Measurements from ENCODE around the gene RNPEP. TPM values are rescaled to one million over a fixed set of nuclear protein-coding genes. Genes with fewer than 3 reads are reported as not detected.

RNPEP gene, protein sequence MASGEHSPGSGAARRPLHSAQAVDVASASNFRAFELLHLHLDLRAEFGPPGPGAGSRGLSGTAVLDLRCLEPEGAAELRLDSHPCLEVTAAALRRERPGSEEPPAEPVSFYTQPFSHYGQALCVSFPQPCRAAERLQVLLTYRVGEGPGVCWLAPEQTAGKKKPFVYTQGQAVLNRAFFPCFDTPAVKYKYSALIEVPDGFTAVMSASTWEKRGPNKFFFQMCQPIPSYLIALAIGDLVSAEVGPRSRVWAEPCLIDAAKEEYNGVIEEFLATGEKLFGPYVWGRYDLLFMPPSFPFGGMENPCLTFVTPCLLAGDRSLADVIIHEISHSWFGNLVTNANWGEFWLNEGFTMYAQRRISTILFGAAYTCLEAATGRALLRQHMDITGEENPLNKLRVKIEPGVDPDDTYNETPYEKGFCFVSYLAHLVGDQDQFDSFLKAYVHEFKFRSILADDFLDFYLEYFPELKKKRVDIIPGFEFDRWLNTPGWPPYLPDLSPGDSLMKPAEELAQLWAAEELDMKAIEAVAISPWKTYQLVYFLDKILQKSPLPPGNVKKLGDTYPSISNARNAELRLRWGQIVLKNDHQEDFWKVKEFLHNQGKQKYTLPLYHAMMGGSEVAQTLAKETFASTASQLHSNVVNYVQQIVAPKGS
- 63.8 and 79.8 TPM in 2 replicates for total RNA-seq

DNA sequence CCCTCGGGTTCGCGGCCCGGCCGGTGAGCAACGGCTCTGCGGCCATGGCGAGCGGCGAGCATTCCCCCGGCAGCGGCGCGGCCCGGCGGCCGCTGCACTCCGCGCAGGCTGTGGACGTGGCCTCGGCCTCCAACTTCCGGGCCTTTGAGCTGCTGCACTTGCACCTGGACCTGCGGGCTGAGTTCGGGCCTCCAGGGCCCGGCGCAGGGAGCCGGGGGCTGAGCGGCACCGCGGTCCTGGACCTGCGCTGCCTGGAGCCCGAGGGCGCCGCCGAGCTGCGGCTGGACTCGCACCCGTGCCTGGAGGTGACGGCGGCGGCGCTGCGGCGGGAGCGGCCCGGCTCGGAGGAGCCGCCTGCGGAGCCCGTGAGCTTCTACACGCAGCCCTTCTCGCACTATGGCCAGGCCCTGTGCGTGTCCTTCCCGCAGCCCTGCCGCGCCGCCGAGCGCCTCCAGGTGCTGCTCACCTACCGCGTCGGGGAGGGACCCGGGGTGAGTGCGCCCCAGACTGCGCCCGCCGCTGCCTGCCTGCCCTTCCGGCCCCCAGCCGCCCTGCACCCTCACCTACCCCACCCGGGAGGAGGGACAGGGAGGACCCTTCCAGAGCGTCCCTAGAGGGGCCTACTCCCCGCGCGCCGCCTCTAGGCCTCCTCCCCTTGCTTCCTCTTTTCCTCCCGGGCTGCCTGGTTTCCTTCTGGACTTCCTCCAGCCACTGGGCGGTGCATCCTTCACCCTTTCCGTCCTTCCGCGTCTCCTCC is at the start of gene RNPEP:
RNPEP (plus strand) TSS at position 26 of the 757 bp plus-strand sequence; CDS start at position 45, 19 bp downstream.

DNA sequence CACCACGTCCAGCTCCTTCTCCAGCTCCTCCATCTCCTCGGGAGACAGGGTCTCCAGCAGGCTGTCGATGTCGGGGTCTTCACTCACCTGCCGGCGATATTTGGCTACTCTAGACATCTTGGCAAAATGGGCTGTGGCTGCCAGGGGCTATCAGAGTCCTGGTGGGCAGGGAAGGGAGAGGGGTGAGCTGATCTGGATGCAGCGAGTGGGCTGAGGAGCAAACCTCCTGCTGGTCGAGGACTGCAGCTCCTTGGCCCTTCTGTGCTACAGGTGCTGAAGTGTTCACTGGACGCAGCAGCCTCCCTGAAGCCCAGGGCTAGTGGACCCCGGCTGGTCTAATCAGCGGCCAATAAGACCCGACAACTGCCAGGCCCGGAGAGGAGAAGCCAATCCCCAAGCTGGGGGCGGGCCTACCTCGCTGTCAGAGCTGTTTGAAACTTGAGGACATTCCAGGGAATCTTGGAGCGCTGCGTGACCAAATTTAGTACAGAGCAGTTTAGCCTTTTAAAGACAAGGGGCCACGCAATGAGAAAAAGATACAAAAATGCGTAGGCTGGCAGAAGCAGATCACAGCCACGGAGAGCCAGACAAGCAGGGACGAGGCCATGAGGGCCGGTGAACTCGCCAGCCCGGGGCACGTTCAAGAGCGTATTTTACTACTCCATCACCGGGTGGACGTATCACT is 36.1 kb upstream of the RNPEP start, which contains the start of gene LMOD1:
LMOD1 (minus strand) TSS at position 325 of the 685 bp plus-strand sequence; CDS start at position 117, 208 bp downstream.

DNA sequence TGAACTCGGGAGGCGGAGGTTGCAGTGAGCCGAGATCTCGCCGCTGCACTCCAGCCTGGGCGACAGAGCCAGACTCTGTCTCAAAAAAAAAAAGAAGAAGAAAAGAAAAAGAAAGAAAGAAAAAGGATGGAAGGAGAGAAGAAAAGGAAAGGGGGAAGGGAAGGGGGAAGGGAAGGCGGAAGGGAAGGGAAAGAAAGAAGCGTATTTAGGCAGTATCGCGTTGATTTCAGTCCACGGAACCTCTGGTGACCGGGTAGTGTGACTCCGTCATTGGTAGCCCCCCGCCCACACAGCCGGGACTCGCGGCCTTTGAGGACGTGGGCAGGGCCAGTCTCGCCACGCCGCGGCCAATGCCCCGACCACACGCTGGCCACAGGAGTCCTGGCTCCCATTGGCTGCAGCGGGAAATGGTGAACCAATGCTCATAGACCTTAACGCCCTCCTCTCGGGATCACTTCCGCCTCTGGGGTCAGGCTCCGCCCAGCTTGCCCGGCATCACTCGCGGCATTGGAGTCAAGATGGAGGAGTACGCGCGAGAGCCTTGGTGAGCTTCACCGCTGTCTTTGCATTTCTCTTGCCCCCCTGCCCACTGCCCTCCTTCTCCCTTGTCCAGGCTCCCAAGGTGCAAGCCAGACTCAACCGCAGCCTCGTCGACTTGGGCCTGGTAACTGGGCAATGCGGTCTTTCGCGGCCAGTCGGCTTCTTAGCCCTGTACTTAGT is 27.3 kb upstream of the RNPEP start, which contains the start of gene TIMM17A:
TIMM17A (plus strand) TSS at position 495 of the 720 bp plus-strand sequence; CDS start at position 519, 24 bp downstream.

DNA sequence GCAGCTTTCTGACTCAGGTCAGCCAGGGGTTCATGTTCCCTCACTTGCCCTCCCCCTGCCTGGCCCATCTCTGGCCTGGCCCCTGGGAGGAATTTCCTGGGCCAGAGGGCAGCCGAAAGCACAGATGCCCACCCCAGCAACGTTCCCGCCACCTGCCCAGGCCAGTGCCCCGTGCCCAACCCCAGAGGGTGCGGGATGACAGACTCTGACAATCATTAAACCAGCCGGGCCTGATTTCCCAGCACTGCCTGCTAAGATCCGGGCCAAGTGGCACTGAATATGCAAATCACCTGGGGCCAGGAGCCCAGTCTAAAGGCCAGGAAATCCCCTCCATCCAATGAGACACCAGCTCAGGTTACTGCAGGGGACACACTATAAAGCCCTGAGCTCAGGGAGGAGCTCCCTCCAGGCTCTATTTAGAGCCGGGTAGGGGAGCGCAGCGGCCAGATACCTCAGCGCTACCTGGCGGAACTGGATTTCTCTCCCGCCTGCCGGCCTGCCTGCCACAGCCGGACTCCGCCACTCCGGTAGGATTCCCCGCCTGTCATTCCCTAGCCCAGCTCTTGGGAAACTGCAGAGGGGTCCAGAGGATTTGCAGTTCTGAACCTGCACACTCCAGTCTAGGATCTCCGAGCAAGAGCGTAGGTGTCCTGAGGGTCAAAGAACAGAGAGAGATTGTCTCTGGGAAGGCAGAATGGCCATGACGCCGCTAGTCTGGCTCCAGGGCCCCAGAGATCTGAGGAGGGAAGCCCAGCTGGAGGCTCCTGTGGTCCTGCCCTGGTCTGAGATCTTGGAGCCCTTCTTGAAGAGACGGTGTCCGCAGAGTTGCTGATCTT is 27.9 kb downstream of the RNPEP start, which contains the start of gene ELF3:
ELF3 (plus strand) TSS at position 408 of the 836 bp plus-strand sequence. CDS start 550 bp downstream, outside the sequence.

Other genes starting within 250 kb of the RNPEP start
- 18.3 and 20.7 TPM in 2 replicates for gene IPO9, start 153.5 kb upstream of the RNPEP start, total RNA-seq
- gene SHISA4, start 93.8 kb upstream of the RNPEP start, total RNA-seq = 7.9 and 18.0 TPM in 2 replicates
- 3.1 and 25.7 TPM in 2 replicates for gene LMOD1, start 36.1 kb upstream of the RNPEP start, total RNA-seq
- gene TIMM17A, start 27.1 kb upstream of the RNPEP start, total RNA-seq = 62.6 and 113 TPM in 2 replicates
- gene ELF3, start 27.9 kb downstream of the RNPEP start, total RNA-seq = 0.77 and 2.5 TPM in 2 replicates
- not detected in 2 replicates for gene GPR37L1, start 140.3 kb downstream of the RNPEP start, total RNA-seq
- 18.6 and 28.2 TPM in 2 replicates for gene ARL8A, start 162.1 kb downstream of the RNPEP start, total RNA-seq
- not detected in 2 replicates for gene PTPN7, start 178.0 kb downstream of the RNPEP start, total RNA-seq
- gene LGR6, start 211.2 kb downstream of the RNPEP start, total RNA-seq = not detected in 2 replicates

Measured in regular cardiac myocyte (primary cell).